Measurements from ENCODE around the gene HIGD1A.

HIGD1A gene

DNA sequence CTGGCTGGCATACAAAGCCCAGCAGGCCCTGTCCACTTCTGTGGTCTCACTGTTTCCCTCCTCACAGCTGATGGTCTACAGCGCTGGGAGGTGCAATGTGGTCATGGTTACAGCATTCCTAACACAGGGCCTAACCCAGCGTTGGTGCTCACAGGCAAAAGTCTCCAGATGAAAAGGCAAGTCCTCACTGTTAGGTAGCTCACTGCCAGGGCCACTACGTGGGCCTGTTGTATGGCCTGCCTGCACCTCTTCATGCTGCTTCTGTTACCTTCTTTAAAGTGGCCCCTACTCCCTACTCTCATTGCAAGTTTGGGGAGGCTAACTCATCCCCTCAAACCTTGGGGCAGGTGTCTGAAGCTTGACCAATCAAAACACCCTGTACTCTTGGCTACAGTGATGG lies 62.5 kb downstream of the HIGD1A start:
- H3K9me3 ChIP-seq (ENCODE audit: control extremely low read depth in 1 of 5, control insufficient read depth in 4 of 5, insufficient read depth in 2 of 5, low read depth in 1 of 5, low read length in 4 of 5) = no peaks in the 10 kb centered on the region
- 96% methylated on average over 3 of the region's 3 CpGs for WGBS (ENCODE audit: insufficient coverage)
- POLR2A ChIA-PET = no interaction called here
- H3K4me3 ChIP-seq (ENCODE audit: control insufficient read depth in 1 of 7, extremely low read depth in 1 of 7, insufficient read depth in 4 of 7, low read depth in 2 of 7, low read length in 6 of 7) = no peak overlapping the region
- CTCF ChIA-PET = interaction anchor here (0.8 to 3.2 kb wide), 8 partner anchors 8 to 159 kb away, joined by 3 to 14 read pairs (median 4); no protein-coding TSS in a partner anchor
- no peak overlapping the region for H3K27ac ChIP-seq (ENCODE audit: insufficient read depth in 1 of 2, low read depth in 1 of 2, low read length in 2 of 2, poor library complexity in 1 of 2, severe bottlenecking in 2 of 2)
- no peaks in the 10 kb centered on the region for H3K36me3 ChIP-seq (ENCODE audit: control insufficient read depth in 4 of 4, insufficient read depth in 4 of 4, low read length in 3 of 4)
- H3K27me3 ChIP-seq (replicated peaks in 2 of 5; ENCODE audit: control insufficient read depth in 4 of 5, insufficient read depth in 5 of 5, low read length in 4 of 5) = no peaks in the 10 kb centered on the region
- DNase-seq = no peak
- H3K4me1 ChIP-seq (ENCODE audit: control extremely low read depth in 1 of 4, control insufficient read depth in 4 of 4, insufficient read depth in 4 of 4, low read length in 3 of 4) = peaks cover 0 to 12% (median 6%) of the 10 kb centered on the region in 4 experiments

DNA sequence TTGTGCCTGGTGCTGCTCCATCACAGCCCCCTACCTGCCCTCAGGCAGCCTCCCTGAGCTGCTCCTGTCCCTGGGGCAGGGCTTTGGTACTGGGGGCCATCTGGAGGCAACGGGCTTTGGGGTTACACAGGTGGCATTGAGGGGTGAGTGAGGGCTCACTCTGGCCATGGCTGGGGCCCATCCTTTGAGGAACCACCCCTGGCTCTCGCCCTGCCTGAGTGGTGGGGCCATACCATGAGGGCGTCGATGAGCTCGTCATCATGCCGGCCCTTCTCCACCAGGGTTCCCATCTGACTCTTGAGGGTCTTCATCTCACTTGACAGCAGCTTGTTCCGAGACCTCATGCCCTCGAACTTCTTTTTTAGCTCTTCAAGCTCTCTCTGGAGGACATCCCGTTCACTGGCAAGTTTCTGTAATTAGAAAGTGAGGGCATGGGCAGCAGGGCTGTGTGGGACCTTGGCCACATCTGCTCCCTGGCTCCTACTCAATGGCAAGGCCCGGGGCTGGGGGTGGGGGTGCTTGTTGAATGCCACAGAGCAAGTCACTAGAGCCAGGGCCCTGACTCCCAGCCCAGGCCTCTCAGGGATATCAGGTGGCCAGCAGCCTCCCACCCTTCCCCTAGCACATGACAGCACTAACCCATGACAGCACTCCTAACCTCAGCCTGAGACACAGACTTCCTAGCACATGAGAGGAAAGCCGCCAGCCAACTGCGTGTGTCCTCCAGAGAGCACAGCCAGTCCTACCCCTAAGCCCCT lies 64.7 kb downstream of the HIGD1A start:
- DNase-seq = peak; percentile 22 to 70 (median 47)
- H3K27ac ChIP-seq (ENCODE audit: insufficient read depth in 1 of 2, low read depth in 1 of 2, low read length in 2 of 2, poor library complexity in 1 of 2, severe bottlenecking in 2 of 2) = no peak overlapping the region
- 85% methylated on average over 11 of the region's 12 CpGs for WGBS (ENCODE audit: insufficient coverage)
- no peaks in the 10 kb centered on the region for H3K27me3 ChIP-seq (replicated peaks in 2 of 5; ENCODE audit: control insufficient read depth in 4 of 5, insufficient read depth in 5 of 5, low read length in 4 of 5)
- ChIA-PET POLR2A (no interaction called here), CTCF (interaction anchor here (1.4 to 3.1 kb wide), 3 partner anchors 10 to 73 kb away, joined by 3 to 10 read pairs (median 4); no protein-coding TSS in a partner anchor)
- no peak overlapping the region for H3K4me3 ChIP-seq (ENCODE audit: control insufficient read depth in 1 of 7, extremely low read depth in 1 of 7, insufficient read depth in 4 of 7, low read depth in 2 of 7, low read length in 6 of 7)
- H3K36me3 ChIP-seq (ENCODE audit: control insufficient read depth in 4 of 4, insufficient read depth in 4 of 4, low read length in 3 of 4) = no peaks in the 10 kb centered on the region
- H3K4me1 ChIP-seq (ENCODE audit: control extremely low read depth in 1 of 4, control insufficient read depth in 4 of 4, insufficient read depth in 4 of 4, low read length in 3 of 4) = peaks cover 0 to 12% (median 6%) of the 10 kb centered on the region in 4 experiments
- H3K9me3 ChIP-seq (ENCODE audit: control extremely low read depth in 1 of 5, control insufficient read depth in 4 of 5, insufficient read depth in 2 of 5, low read depth in 1 of 5, low read length in 4 of 5) = no peaks in the 10 kb centered on the region

DNA sequence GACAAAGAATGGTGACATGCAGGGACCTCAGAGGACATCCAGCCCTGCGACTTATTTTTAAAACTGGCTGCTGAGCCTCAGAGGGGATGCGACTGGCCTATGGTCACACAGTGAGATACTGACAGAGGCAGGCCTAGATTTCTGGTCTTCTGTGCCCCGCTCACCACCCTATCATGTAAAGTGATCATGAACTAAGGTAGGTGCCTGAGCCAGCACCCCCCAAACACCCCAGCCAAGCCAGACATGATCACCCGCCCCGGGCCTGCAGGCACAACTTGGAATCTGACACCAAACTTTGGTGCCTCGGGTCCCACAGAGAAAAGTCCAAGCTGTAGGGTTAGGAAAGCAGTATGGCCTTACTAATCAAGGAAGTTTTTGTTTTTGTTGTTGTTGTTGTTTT lies 67.8 kb downstream of the HIGD1A start:
- Histone ChIP-seq H3K36me3 (ENCODE audit: control insufficient read depth in 4 of 4, insufficient read depth in 4 of 4, low read length in 3 of 4) (no peaks in the 10 kb centered on the region), H3K27me3 (replicated peaks in 2 of 5; ENCODE audit: control insufficient read depth in 4 of 5, insufficient read depth in 5 of 5, low read length in 4 of 5) (no peaks in the 10 kb centered on the region), H3K9me3 (ENCODE audit: control extremely low read depth in 1 of 5, control insufficient read depth in 4 of 5, insufficient read depth in 2 of 5, low read depth in 1 of 5, low read length in 4 of 5) (no peaks in the 10 kb centered on the region), H3K4me3 (ENCODE audit: control insufficient read depth in 1 of 7, extremely low read depth in 1 of 7, insufficient read depth in 4 of 7, low read depth in 2 of 7, low read length in 6 of 7) (no peak overlapping the region), H3K4me1 (ENCODE audit: control extremely low read depth in 1 of 4, control insufficient read depth in 4 of 4, insufficient read depth in 4 of 4, low read length in 3 of 4) (peaks cover 0 to 12% (median 6%) of the 10 kb centered on the region in 4 experiments), H3K27ac (ENCODE audit: insufficient read depth in 1 of 2, low read depth in 1 of 2, low read length in 2 of 2, poor library complexity in 1 of 2, severe bottlenecking in 2 of 2) (no peak overlapping the region)
- ChIA-PET CTCF (no interaction called here), POLR2A (no interaction called here)
- no peak for DNase-seq
- 100% methylated on average over 5 of the region's 6 CpGs for WGBS (ENCODE audit: insufficient coverage)

DNA sequence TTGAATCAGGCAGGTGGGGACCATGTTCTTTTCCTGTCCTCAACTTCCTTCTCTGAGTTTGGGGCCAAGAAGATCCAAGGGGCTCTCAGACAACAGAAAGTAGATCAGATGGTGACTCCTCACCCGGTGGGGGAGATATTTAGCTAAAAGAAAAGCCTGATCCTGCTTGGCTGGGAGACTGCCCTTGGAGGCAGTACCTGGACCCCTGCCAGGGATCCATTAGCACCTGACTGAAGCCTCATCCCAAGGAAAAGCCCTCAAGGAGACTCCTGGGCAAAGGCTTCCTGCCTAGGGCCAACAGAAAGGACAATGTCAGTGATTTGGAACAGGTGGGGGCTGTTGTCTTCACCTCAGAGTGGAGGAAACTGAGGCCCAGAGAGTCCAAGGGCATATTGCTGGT lies 68.2 kb downstream of the HIGD1A start:
- ChIA-PET POLR2A (no interaction called here), CTCF (interaction anchor here (1.1 kb wide), 1 partner anchor 14 kb away, joined by 3 read pairs; no protein-coding TSS in a partner anchor)
- Histone ChIP-seq H3K27ac (ENCODE audit: insufficient read depth in 1 of 2, low read depth in 1 of 2, low read length in 2 of 2, poor library complexity in 1 of 2, severe bottlenecking in 2 of 2) (no peak overlapping the region), H3K27me3 (replicated peaks in 2 of 5; ENCODE audit: control insufficient read depth in 4 of 5, insufficient read depth in 5 of 5, low read length in 4 of 5) (no peaks in the 10 kb centered on the region), H3K36me3 (ENCODE audit: control insufficient read depth in 4 of 4, insufficient read depth in 4 of 4, low read length in 3 of 4) (no peaks in the 10 kb centered on the region), H3K4me1 (ENCODE audit: control extremely low read depth in 1 of 4, control insufficient read depth in 4 of 4, insufficient read depth in 4 of 4, low read length in 3 of 4) (peaks cover 0 to 12% (median 6%) of the 10 kb centered on the region in 4 experiments), H3K9me3 (ENCODE audit: control extremely low read depth in 1 of 5, control insufficient read depth in 4 of 5, insufficient read depth in 2 of 5, low read depth in 1 of 5, low read length in 4 of 5) (no peaks in the 10 kb centered on the region), H3K4me3 (ENCODE audit: control insufficient read depth in 1 of 7, extremely low read depth in 1 of 7, insufficient read depth in 4 of 7, low read depth in 2 of 7, low read length in 6 of 7) (no peak overlapping the region)
- WGBS (ENCODE audit: insufficient coverage) = 71% methylated on average over 1 of the region's 1 CpG
- no peak for DNase-seq

DNA sequence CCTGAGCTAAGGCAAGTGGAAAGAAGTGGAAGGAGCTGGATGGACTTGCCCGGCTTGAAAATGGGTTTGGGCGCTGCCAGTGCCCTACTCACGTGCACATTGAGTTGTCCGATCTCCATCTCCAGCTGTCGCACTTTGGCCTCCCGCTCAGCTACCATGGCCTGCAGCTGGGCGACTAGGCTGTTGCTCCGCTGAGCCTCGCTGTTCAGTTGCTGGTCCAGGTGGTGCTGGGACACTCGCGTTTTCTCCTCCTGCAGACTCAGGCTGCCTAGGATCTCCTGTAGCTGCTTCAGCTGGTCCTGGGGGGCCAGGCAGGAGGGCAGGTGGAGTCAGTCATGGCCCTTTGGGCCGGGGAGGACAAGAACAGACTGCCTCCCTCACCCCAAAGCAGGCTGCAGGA lies 68.7 kb downstream of the HIGD1A start:
- Histone ChIP-seq H3K4me1 (ENCODE audit: control extremely low read depth in 1 of 4, control insufficient read depth in 4 of 4, insufficient read depth in 4 of 4, low read length in 3 of 4) (peaks cover 0 to 12% (median 6%) of the 10 kb centered on the region in 4 experiments), H3K36me3 (ENCODE audit: control insufficient read depth in 4 of 4, insufficient read depth in 4 of 4, low read length in 3 of 4) (no peaks in the 10 kb centered on the region), H3K4me3 (ENCODE audit: control insufficient read depth in 1 of 7, extremely low read depth in 1 of 7, insufficient read depth in 4 of 7, low read depth in 2 of 7, low read length in 6 of 7) (no peak overlapping the region), H3K27ac (ENCODE audit: insufficient read depth in 1 of 2, low read depth in 1 of 2, low read length in 2 of 2, poor library complexity in 1 of 2, severe bottlenecking in 2 of 2) (no peak overlapping the region), H3K9me3 (ENCODE audit: control extremely low read depth in 1 of 5, control insufficient read depth in 4 of 5, insufficient read depth in 2 of 5, low read depth in 1 of 5, low read length in 4 of 5) (no peaks in the 10 kb centered on the region), H3K27me3 (replicated peaks in 2 of 5; ENCODE audit: control insufficient read depth in 4 of 5, insufficient read depth in 5 of 5, low read length in 4 of 5) (no peaks in the 10 kb centered on the region)
- POLR2A ChIA-PET = no interaction called here
- DNase-seq = no peak
- WGBS (ENCODE audit: insufficient coverage) = 98% methylated on average over 11 of the region's 12 CpGs
- CTCF ChIA-PET = interaction anchor here (1.1 kb wide), 1 partner anchor 14 kb away, joined by 3 read pairs; no protein-coding TSS in a partner anchor

DNA sequence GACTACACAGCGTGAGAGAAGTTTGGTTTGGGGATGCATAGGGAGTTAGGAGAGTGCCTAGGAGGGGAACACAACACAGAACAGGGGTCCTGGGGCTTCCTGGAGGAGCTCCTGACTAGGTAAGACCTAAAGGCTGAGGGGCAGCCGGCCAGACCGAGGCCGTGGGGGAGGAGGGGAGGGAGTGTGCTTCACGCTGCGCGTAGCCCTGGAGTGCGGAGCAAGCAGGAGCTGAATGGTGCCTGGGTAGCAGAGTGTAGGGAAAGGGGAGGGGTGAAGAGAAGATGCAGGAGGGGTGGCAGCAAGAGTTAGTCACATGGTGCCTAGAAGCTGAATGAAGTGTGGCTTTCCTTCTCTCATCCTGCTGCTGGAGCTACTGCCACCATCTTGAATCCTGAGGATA lies 69.3 kb downstream of the HIGD1A start:
- Histone ChIP-seq H3K4me1 (ENCODE audit: control extremely low read depth in 1 of 4, control insufficient read depth in 4 of 4, insufficient read depth in 4 of 4, low read length in 3 of 4) (peaks cover 0 to 10% (median 6%) of the 10 kb centered on the region in 4 experiments), H3K27ac (ENCODE audit: insufficient read depth in 1 of 2, low read depth in 1 of 2, low read length in 2 of 2, poor library complexity in 1 of 2, severe bottlenecking in 2 of 2) (no peak overlapping the region), H3K9me3 (ENCODE audit: control extremely low read depth in 1 of 5, control insufficient read depth in 4 of 5, insufficient read depth in 2 of 5, low read depth in 1 of 5, low read length in 4 of 5) (no peaks in the 10 kb centered on the region), H3K27me3 (replicated peaks in 2 of 5; ENCODE audit: control insufficient read depth in 4 of 5, insufficient read depth in 5 of 5, low read length in 4 of 5) (no peaks in the 10 kb centered on the region), H3K36me3 (ENCODE audit: control insufficient read depth in 4 of 4, insufficient read depth in 4 of 4, low read length in 3 of 4) (no peaks in the 10 kb centered on the region), H3K4me3 (ENCODE audit: control insufficient read depth in 1 of 7, extremely low read depth in 1 of 7, insufficient read depth in 4 of 7, low read depth in 2 of 7, low read length in 6 of 7) (no peak overlapping the region)
- CTCF ChIA-PET = interaction anchor here (1.1 kb wide), 1 partner anchor 15 kb away, joined by 3 read pairs; no protein-coding TSS in a partner anchor
- DNase-seq = no peak
- 98% methylated on average over 8 of the region's 8 CpGs for whole genome bisulfite sequencing (ENCODE audit: insufficient coverage)
- POLR2A ChIA-PET = no interaction called here

DNA sequence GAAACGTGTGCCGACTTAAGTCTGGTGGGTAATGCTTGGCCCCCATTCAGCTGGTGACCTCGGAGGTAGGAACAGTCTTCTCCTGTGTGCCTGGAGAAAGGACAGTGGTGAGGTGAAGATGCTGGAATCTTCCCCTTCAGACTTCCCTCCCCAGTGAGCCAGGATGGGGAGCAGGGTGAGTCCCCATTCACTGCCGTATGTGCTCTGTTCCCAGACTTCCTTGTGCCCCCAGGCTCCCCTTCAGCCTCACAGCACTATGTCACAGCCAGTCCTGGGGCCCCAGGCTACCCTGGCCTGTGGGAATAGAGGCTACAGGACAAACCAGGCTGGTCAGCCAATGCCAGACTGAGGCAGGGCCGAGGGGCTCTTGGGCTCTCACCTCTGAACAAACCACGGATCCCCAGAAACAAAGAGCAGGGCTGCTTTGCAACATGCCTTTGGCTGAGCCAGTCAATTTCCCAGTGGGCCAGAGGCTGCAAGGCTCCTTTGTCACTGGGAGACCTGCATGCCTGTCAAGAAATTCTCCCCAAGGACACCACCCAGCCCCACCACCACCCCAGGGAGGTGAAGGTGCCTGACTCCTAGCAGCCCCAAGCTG lies 69.9 kb downstream of the HIGD1A start:
- no peaks in the 10 kb centered on the region for H3K27me3 ChIP-seq (replicated peaks in 2 of 5; ENCODE audit: control insufficient read depth in 4 of 5, insufficient read depth in 5 of 5, low read length in 4 of 5)
- peaks cover 0 to 4% (median 2%) of the 10 kb centered on the region in 4 experiments for H3K4me1 ChIP-seq (ENCODE audit: control extremely low read depth in 1 of 4, control insufficient read depth in 4 of 4, insufficient read depth in 4 of 4, low read length in 3 of 4)
- no peak for DNase-seq
- WGBS (ENCODE audit: insufficient coverage) = 100% methylated on average over 2 of the region's 6 CpGs
- H3K9me3 ChIP-seq (ENCODE audit: control extremely low read depth in 1 of 5, control insufficient read depth in 4 of 5, insufficient read depth in 2 of 5, low read depth in 1 of 5, low read length in 4 of 5) = no peaks in the 10 kb centered on the region
- ChIA-PET CTCF (no interaction called here), POLR2A (no interaction called here)
- H3K27ac ChIP-seq (ENCODE audit: insufficient read depth in 1 of 2, low read depth in 1 of 2, low read length in 2 of 2, poor library complexity in 1 of 2, severe bottlenecking in 2 of 2) = no peak overlapping the region
- H3K36me3 ChIP-seq (ENCODE audit: control insufficient read depth in 4 of 4, insufficient read depth in 4 of 4, low read length in 3 of 4) = no peaks in the 10 kb centered on the region
- H3K4me3 ChIP-seq (ENCODE audit: control insufficient read depth in 1 of 7, extremely low read depth in 1 of 7, insufficient read depth in 4 of 7, low read depth in 2 of 7, low read length in 6 of 7) = no peak overlapping the region

Data from common myeloid progenitor, CD34-positive (primary cell).